H1 (cell line): ENCODE data around the gene SKIL. TPM values are rescaled to one million over a fixed set of nuclear protein-coding genes. Genes with fewer than 3 reads are reported as not detected.

Experiments used
- CEBPB ChIP-seq: IDR thresholded peaks from 2 replicates; pipeline ENCODE4 v1.6.1; 2012; ENCODE audit warnings: low read depth, low read length
- EZH2 ChIP-seq: fragments of 200-600 bp; sonication (generic); IDR thresholded peaks from 2 replicates; pipeline ENCODE4 v1.7.1; 2012; ENCODE audit warnings: low read depth, mild to moderate bottlenecking, moderate library complexity, low read length, inconsistent platforms; ENCODE audit not compliant: severe bottlenecking
- HDAC6 ChIP-seq: IDR thresholded peaks from one replicate; pipeline ENCODE4 v1.7.1; 2012; ENCODE audit warnings: low read depth, mild to moderate bottlenecking, inconsistent platforms, low read length, moderate library complexity
- KDM5A ChIP-seq: fragments of 200-600 bp; IDR thresholded peaks from 2 replicates; pipeline ENCODE4 v1.7.1; 2012; ENCODE audit warnings: mild to moderate bottlenecking, low read length, inconsistent platforms, mixed read lengths
- polyA plus RNA-seq, 7 experiments: library from polyadenylated mRNA; depleted of rRNA in 3 of 7; stranded (reverse) in 5 of 7; unstranded in 2 of 7; fragments of >200 nt in 5 of 7; fragments of 200-250 nt in 2 of 7; gene quantifications; 1 replicate in 5 of 7; 2 replicates in 1 of 7; 4 replicates in 1 of 7; pipeline versions ENCODE4 v1.2.1 to v1.2.3, GENCODE V29; 2011 to 2013; ENCODE audit warnings: missing spikeins in 2 of 7, mixed read lengths in 2 of 7
- total RNA-seq: library from RNA; stranded (reverse); fragmentation: NEBNext Ultra II Directional; extraction: Animal tissue kit (Norgen Biotek cat#: 25700); gene quantifications from 2 replicates; pipeline ENCODE4 v1.2.1, GENCODE V29; 2021
- TF ChIP-seq, protein P1 (sequence below): IDR thresholded peaks from 2 replicates; pipeline ENCODE4 v1.6.1; 2012; ENCODE audit warnings: inconsistent platforms

SKIL gene
- total and polyA plus RNA-seq, 2 of the 8 experiments (the other 6 are each of a cell fraction or from before 2014, with no cell fraction given), result 13.2 to 277 TPM

GRCh38 chr3:170372190-170372879 is 14.8 kb downstream of the SKIL start (continued):
- TF ChIP-seq KDM5A, result no peak
- TF ChIP-seq CEBPB, result no peak
- TF ChIP-seq HDAC6, result no peak
- TF ChIP-seq EZH2, result no peak
- TF ChIP-seq, protein P1, sequence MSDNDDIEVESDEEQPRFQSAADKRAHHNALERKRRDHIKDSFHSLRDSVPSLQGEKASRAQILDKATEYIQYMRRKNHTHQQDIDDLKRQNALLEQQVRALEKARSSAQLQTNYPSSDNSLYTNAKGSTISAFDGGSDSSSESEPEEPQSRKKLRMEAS, result no peak
